HG03175 (cell line): ENCODE results near the gene TMPRSS9.
"Not testable (repeated sequence)": the region's sequence is repeated elsewhere in the genome, so short reads cannot be mapped to it uniquely, and the experiment has no call there.

Experiments
- ATAC-seq: cut with Tn5 transposase; IDR thresholded peaks from one replicate; pipeline ENCODE4 v1.9.1; 2021; ENCODE audit warnings: mild to moderate bottlenecking, moderate library complexity; ENCODE audit not compliant: unreplicated experiment

TMPRSS9 gene

DNA sequence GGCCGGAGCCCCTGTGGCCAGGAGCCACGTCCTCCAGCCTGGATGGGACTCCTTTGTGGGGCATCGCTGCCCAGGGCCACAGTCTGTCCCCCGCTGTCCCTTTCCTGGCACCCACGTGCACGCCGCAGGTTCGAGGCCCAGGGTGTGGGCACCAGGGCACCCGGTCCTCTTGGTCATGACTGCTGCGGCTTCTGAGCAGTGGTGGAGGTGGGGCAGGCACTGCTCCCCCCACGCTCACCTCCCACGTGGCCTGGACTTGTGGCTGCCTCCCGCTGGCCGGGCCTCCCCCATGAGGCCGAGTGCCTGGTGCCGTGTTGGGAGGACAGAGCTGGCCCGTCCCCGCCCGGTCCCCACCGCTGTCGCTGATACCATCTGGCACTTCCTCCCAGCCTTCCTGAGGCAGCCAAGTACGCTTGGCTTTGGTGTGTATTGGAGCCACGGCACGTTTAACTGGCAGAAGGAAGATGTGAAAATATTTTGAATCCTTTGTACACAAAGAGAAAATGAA is 18.8 kb upstream of the TMPRSS9 start:
- ATAC-seq: no peak

DNA sequence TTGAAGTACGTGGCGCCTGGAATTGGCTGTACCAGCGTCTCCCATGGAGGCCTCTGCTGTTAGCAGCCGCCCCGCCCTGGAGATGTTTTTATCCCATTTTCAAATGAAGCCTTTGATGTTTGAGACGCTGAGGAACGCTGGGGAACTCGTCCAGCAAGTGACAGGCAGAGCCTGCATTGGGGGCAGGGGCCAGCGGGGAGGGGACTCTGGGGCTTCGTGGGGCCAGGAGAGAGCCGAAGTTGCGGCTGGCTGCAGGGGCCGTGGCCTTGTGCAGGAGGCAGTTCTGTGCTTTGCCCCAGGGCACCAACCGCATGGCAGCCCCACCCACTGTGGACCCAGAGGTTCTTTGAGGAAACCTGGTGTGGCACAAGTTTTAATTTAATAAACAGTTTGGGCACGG is 18.1 kb upstream of the TMPRSS9 start:
- ATAC-seq: no peak

DNA sequence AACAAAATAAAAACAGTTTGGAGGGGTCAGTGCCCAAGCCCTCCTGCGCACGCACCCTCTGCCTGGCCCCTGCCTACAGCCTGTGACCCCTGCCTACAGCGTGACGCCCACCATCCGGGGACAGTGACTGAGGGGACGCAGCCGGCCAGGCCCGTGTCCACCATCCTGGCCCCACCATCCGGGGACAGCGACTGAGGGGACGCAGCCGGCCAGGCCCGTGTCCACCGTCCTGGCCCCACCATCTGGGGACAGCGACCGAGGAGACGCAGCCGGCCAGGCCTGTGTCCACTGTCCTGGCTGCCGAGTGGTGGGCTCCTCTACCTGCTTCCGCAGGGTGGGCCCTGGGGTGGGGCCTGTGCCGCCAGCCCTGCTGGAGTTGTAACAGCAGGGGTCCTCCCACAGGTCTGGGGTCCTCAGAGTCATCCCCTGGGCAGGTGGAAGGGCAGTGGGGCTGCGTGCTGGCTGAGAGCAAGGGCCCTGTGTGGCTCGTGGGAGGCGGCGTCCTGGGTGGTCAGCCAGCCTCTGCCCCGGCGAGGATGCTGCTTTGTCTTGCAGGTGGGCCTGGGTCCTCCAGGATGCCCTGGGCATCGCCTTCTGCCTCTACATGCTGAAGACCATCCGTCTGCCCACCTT is 17.3 kb upstream of the TMPRSS9 start:
- ATAC-seq: no peak

DNA sequence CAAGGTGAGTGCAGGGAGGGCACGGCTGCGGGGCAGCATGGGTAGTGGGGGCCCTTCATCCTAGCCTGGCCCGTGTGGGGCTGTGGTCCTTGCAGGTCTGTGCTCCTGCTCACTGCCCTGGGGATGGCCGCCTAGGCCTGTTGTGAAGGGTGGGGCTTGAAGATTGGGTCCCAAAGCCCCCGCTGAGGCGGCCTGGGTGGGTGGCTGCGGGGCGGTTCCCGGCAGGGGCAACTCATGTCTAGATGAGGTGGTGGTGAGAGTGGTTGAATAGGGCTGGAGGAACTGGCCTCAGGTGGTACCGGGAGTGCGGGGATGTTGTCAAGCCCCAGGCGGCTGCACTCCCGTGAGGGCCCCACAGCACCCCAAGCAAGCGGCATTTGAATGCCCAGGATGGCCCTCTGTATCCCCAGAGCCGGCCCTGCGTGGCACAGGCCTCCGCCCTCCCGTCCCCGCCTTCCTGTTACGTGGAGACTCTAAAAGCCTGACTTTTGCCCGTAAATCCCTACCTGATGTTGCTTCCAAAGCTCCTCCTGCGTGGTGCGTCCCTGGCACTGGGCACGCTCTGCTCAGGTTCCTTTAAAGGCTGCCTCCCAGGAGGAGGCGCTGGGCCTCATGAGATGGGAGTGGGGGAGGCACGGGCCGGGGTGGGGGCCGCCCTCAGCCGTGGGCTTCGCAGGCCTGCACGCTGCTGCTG is 16.6 kb upstream of the TMPRSS9 start:
- no peak for ATAC-seq

DNA sequence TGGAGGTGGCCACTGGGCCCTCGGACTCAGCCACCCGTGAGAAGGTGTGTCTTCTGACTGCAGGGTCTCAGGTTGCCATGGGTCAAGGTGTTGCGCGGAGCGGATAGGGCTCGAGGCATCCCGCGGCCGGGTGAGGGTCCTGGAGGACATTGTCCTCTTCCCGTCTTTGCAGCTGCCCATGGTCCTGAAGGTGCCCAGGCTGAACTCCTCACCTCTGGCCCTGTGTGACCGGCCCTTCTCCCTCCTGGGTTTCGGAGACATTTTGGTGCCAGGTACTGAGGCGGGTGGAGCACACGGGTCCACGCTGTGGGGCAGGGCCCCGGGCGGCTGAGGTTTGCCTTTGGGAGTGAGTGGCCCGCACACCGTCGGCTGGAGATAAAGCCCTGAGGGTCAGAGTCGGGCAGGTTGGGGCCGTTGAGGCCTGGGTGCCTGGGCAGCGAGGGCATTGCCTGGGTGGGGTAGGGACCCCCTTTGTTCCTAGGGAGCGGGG is 15.6 kb upstream of the TMPRSS9 start:
- no peak for ATAC-seq

DNA sequence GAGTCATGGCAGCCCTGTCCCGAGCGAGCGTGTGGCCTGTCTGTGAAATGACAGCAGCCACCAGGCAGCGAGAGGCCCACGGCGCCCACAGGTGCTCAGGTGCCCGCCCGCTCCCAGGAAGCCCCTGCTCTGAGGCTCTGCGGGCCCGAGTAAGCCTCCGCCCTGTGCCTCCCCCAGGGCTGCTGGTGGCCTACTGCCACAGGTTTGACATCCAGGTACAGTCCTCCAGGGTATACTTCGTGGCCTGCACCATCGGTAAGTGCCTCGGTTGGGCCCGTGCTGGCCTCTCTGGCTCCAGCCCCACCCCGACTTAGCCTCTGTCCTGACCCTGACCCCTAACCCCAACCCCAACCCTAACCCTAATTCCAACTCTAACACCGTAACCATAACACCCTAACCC is 15.0 kb upstream of the TMPRSS9 start:
- ATAC-seq: no peak

DNA sequence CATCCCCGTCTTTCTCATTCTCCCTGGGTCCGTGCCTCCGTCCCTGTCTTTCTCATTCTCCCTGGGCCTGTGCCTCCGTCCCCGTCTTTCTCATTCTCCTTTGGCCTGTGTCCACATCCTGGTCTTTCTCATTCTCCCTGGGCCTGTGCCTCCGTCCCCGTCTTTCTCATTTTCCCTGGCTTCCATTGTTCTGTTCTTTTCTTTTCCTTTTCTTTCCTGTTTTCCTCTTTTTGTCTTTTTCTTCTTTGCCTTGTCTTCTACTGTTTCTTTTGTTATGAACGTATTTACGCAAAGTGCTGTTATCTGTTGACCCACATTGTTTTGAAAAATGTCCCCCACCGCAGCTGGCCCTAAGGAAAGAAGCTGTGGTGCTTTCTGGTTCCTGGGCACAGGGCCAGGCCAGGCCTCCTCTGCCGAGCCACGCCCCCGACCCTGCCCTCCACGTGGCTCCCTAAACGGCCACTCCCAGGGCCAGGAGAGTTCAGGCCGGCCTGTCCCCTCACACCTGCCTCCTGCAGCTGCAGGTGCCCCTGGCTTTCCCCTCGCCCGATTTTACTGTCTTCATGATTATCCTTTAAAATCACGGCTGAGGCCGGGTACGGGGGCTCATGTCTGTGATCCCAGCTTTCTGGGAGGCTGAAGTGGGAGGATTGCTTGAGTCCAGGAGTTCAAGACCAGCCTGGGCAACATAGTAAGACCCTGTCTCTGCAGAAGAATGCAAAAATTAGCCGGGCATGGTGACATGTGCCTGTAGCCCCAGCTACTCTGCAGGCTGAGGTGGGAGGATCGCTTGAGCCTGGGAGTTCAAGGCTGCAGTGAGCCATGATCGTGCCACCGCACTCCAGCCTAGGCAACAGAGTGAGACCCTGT is 14.0 kb upstream of the TMPRSS9 start:
- ATAC-seq: no peak

DNA sequence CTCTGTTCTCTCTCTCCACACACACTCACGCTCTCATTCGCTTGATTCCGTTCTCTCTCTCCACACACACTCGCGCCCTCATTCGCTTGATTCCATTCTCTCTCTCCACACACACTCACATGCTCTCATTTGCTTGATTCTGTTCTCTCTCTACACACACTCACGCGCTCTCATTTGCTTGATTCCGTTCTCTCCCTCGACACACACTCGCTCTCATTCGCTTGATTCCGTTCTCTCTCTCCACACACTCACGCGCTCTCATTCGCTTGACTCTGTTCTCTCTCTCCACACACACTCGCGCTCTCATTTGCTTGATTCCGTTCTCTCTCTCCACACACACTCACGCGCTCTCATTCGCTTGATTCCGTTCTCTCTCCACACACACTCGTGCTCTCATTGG is 10.2 kb upstream of the TMPRSS9 start:
- ATAC-seq: not testable (repeated sequence)

DNA sequence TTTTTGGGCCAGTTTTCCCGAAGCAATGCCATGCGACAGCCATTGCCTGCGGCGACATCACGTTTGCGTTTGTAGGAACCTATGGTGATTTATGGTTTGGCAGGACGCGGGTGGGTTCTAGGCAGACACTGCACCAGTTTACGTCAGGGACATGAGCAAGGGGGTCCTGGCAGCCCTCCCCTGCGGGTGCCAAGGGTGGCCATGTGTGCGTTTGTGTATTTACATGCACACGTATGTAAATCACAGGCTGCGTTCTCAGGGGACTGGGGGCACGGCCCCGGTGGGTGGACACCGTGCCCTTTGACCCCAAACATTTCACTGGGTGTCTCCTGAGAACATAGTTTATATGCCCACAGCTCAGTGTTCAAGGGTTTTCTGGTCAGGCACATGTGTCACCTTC is 9.4 kb upstream of the TMPRSS9 start:
- no peak for ATAC-seq

DNA sequence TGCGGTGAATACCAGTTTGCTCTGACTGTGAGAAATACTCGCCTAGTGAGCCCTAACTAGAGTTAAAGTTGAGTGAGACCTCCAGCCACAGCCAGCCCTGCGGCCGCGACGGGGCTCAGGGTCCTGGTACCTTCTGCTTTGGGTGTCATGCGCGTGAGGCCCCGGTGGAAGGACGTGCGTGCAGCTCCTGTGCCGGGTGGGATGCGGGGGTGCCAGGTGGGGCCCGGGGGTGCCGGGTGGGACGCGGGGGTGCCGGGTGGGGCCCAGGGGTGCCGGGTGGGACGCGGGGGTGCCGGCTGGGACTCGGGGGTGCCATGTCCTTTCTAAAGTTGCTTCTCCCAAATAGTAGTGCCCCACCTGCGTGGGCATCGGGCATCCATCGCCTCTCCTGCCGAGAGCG is 8.5 kb upstream of the TMPRSS9 start:
- no peak for ATAC-seq

DNA sequence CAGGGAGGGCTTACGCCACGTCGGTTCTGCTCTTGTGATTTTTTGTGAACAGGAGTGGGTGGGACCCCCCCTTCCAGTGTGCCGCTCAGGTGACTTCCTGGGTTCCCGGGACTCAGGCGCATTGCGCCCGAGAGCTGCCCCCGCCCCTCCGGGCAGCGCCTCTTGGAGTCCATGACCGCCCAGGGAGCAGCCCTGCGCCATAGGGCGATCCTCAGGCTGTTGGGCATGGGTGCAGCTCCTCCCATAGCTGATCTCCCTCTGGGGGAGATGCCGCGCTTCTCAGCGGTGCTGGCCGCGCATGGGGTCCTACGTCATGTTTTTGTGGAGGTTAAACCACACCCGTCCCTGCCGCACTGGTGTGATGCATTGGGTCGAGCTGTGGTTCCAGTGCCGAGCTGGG is 7.9 kb upstream of the TMPRSS9 start:
- no peak for ATAC-seq

DNA sequence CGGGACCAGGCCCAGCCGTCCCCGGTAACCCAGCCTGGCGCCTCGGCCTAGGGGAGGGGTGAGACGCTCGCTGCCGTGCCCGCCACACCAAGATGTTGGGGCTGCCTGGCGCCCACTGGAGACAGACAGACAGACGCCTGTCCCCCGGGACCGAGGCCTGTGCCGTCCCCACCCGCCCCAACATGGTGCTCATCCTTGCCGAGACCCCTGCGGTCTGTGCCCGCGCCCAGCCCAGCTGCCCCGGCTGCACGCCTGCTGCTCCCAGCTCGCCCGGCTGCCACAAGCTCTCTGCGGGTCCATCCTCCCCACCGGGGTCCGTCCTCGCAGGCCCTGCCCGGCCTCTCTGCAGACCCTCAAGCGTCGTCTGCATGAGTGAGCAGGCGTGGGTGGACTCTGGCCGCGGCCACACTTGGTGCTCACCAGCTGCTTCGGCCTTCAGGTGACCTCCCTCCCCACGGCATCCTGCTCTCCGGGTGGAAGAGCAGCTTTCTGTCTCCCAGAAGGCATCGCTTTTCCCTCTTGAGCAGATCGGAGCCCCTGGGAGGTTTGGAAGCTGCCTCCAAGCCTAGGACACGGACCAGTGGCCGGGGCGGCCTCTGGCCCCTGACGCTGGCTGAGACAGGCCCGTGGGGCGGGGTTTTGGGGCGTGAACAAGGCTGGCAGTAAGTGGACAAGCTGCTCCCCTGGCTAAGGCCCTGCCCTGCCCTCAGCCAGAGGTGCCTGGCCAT is 6.7 kb upstream of the TMPRSS9 start:
- ATAC-seq: no peak

DNA sequence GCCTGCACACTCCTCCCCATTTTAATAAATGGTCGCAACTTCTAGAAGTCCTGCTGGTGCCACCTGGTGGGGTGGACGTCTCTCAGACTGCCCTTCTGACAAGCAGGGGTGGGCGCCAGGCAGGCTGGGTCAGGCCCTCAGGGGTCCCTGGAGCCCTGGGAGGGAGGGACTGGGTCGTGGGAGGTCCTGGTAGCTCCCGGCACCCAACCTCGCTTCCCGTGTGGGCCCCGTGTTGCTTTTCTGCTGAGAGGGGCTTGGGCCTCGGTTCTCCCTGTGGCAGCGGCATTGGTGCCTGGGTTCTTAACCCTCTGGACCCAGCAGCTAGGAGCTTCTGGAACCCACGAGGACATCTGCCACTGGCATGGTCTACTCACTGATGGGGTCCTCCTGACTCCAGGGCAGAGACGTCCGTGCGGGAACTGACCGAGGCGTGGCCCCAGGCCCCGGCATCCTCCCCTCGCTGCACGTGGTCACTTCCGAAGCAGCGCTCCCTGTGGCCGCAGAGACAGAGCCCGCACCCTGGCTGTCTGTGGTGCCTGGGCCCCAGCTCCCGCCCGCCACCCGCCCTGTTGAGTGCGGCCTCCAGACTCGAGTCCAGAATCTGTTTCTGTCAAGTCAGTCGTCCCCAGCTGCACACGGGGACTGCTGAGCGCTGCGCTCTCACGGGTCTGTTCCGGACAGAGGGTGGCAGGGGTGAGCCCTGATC is 6.0 kb upstream of the TMPRSS9 start:
- no peak for ATAC-seq

DNA sequence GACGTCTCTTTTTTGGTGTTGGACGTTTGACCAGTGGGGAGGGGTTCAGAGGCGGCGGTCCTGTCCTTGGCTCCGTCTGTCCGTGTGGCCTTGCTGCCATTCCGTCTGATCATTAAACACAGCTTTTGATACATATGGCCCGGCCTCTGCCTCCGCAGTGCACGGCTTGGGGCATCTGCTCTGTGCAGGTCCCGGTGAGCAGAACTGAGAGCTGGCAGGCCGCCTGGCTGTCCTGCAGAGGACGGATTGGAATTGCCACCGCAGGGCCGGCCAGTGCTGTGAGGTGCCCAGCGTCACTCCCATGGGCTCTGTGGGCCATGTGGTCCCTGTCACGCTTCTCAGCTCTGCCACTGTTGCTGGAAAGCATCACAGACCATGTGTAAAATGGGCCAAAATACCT is 5.4 kb upstream of the TMPRSS9 start:
- ATAC-seq: no peak

DNA sequence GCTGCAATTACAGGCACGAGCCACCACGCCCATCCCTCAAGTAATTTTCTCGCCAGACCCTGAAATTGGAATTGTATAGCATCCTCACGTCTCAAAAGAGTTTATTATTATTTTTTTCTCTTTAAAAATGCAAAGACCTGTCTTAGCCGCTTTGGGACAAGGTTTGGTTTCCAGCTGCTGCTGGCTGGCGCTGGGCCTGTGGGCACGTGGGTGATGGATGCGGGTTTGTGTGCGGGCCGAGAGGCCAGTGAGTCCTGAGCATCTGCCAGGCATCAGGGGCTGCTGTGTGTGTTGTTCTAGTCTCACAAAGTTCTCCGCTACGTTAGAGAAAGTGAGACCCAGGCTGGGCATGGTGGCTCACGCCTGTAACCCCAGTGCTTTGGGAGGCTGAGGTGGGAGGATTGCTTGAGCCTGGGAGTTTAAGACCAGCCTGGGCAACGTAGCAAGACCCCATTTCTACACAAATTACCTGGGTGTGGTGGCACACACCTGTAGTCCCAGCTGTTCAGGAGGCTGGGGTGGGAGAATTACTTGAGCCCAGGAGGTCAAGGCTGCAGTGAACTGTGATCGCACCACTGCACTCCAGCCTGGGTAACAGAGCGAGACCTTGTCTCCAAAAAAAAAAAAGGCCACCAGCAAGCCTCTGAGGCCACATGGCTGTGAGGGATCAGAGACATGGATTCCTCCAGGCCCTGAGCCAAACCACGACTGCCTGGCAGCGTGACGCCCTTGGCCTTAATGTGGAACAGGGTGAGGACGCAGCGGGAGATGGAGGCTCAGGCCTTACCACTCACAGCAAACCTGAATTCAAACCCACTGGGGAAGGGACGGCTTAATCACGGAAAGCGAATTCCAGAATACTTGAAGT is 4.7 kb upstream of the TMPRSS9 start:
- no peak for ATAC-seq

DNA sequence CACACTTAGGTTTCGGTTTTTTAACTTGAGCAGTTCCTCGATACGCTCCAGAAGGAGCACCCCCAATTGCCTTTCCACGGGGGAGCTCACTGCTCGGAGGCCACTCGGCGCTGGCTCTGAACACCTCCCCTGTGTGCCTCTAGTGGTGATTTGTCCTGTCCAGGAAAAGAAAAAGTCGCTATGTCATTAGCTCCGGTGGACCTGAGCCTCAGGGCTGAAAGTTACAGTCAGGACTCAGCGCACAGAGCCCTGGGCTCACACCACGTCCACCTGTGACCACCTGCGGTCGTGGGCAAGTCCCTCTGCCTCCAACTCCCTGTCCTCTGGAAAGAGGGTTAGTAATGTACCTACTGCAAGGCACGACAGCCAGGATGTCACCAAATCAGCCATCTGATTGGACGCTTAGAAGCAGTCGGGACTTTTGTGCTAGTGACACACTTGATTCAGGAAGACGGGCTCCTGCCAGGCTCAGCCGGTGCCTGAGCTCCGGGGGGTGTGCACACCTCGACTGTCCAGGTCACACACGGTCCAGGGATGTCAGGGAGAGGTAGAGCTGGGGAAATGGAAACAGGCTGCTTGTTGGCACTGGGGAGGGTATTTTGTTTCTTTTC is 3.9 kb upstream of the TMPRSS9 start:
- no peak for ATAC-seq

DNA sequence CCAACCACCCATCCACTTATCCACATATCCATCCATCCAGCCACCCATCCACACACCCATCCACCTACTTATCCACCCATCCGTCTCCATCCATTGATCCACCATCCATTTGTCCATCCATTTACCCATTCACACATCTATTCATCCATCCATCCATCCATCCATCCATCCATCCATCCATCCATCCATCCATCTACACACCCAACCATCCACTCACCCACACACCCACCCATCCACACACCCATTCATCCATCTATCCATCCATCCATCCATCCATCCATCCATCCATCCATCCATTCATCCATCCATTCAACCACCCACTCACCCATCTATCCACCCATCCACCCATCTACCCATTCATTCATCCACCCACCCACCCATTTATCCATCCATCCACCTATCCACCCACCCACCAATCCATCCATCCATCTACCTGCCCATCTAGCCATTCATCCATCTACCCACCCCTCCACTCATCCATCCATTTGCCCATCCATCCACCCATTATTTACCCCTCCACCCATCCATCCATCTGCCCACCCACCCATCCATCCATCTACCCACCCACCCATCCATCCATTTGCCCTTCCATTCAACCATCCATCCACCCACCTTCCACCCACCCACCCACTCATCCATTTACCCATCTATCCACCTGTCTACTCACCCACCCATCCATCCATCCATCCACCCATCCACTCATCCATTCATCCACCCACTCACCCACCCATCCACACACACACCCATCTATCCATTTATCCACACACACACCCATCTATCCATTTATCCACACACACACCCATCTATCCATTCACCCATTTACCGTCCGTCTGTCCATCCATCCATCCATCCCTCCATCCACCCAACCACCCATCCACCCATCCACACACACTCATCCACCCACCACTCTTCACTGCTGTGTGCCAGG is 2.5 kb upstream of the TMPRSS9 start:
- no peak for ATAC-seq
